Keratinocyte (primary cell): Measurements from ENCODE around the gene TMEM87B.
"Not testable (repeated sequence)": the region's sequence is repeated elsewhere in the genome, so short reads cannot be mapped to it uniquely, and the experiment has no call there.

ENCODE experiments used
- EZH2 ChIP-seq: IDR thresholded peaks from one replicate; pipeline ENCODE4 v1.6.1; 2012; ENCODE audit warnings: inconsistent platforms, mild to moderate bottlenecking, low read length, moderate library complexity
- TF ChIP-seq, protein P1 (sequence below), 3 experiments: IDR thresholded peaks in 1 of 3; conservative IDR thresholded peaks in 1 of 3; optimal IDR thresholded peaks in 1 of 3; 2 replicates in 2 of 3; 3 replicates in 1 of 3; pipeline versions ENCODE3 to v1.5.1; 2011; ENCODE audit warnings: low read length in 3 of 3, mild to moderate bottlenecking in 3 of 3, moderate library complexity in 2 of 3, control low read depth in 1 of 3, inconsistent platforms in 1 of 3; ENCODE audit not compliant: insufficient read depth in 2 of 3; ENCODE audit errors: extremely low read depth in 1 of 3

DNA sequence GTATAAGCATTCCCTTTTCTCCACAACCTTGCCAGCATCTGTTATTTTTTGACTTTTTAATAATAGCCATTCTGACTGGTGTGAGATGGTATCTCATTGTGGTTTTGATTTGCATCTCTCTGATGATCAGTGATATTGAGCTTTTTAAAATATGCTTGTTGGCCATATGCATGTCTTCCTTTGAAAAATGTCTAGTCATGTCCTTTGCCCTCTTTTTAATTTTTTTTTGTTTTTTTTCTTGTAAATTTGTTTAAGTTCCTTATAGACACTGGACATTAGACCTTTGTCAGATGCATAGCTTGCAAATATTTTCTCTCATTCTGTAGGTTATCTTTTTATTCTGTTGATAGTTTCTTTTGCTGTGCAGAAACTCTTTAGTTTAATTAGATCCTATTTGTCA lies 14.7 kb downstream of the TMEM87B start:
- TF ChIP-seq, protein P1, sequence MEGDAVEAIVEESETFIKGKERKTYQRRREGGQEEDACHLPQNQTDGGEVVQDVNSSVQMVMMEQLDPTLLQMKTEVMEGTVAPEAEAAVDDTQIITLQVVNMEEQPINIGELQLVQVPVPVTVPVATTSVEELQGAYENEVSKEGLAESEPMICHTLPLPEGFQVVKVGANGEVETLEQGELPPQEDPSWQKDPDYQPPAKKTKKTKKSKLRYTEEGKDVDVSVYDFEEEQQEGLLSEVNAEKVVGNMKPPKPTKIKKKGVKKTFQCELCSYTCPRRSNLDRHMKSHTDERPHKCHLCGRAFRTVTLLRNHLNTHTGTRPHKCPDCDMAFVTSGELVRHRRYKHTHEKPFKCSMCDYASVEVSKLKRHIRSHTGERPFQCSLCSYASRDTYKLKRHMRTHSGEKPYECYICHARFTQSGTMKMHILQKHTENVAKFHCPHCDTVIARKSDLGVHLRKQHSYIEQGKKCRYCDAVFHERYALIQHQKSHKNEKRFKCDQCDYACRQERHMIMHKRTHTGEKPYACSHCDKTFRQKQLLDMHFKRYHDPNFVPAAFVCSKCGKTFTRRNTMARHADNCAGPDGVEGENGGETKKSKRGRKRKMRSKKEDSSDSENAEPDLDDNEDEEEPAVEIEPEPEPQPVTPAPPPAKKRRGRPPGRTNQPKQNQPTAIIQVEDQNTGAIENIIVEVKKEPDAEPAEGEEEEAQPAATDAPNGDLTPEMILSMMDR (optimal IDR thresholded peaks at IDR 0.05 in 1 of 3, IDR thresholded peaks at IDR 0.05 in 1 of 3, conservative IDR thresholded peaks at IDR 0.05 in 1 of 3; ENCODE audit: extremely low read depth in 1 of 3, insufficient read depth in 2 of 3, low read length in 3 of 3): not testable (repeated sequence)
- not testable (repeated sequence) for TF ChIP-seq EZH2
